ENCODE measurements around the gene STH.
A peak's percentile ranks its signal among the peaks of the same experiment; 100 is the strongest.
"Not testable (repeated sequence)": the region's sequence is repeated elsewhere in the genome, so short reads cannot be mapped to it uniquely, and the experiment has no call there.

STH gene

GRCh38 chr17:46001390-46002310, 2.6 kb downstream of the STH start:
- intact Hi-C loops (cut with DNase I): loop anchor here (1.0 to 2.0 kb wide), 3 partner anchors 43 to 211 kb away; partner anchors contain the start of gene KANSL1
- DNase-seq: peak in 1 of 10 donors; percentile 31

- intact Hi-C loops (cut with DNase I): loop anchor here (1.0 to 2.0 kb wide), 3 partner anchors 42 to 210 kb away; partner anchors contain the start of gene KANSL1
- DNase-seq: peak in 8 of 10 donors; percentile 51 to 93 (median 74)
These were observed 3.4 kb downstream of the STH start for GRCh38 chr17:46002311-46002972.

DNA sequence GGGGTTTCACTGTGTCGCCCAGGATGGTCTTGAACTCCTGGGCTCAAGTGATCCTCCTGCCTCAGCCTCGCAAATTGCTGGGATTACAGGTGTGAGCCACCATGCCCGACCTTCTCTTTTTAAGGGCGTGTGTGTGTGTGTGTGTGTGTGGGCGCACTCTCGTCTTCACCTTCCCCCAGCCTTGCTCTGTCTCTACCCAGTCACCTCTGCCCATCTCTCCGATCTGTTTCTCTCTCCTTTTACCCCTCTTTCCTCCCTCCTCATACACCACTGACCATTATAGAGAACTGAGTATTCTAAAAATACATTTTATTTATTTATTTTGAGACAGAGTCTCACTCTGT, 3.9 kb downstream of the STH start:
- peak in 1 of 10 donors; percentile 50 for DNase-seq
- intact Hi-C loops (cut with DNase I): loop anchor here (1.0 to 2.0 kb wide), 3 partner anchors 42 to 209 kb away; partner anchors contain the start of gene KANSL1

- DNase-seq: peak; percentile 71 to 96 (median 81)
- intact Hi-C loops (cut with DNase I): loop anchor here (2.0 kb wide), 2 partner anchors 41 to 189 kb away; partner anchors contain the start of gene KANSL1
These were observed 5.1 kb downstream of the STH start for GRCh38 chr17:46003907-46004748.

GRCh38 chr17:46006082-46006481, 7.0 kb downstream of the STH start:
- intact Hi-C loops (cut with DNase I); DNase-seq: not testable (repeated sequence)

DNA sequence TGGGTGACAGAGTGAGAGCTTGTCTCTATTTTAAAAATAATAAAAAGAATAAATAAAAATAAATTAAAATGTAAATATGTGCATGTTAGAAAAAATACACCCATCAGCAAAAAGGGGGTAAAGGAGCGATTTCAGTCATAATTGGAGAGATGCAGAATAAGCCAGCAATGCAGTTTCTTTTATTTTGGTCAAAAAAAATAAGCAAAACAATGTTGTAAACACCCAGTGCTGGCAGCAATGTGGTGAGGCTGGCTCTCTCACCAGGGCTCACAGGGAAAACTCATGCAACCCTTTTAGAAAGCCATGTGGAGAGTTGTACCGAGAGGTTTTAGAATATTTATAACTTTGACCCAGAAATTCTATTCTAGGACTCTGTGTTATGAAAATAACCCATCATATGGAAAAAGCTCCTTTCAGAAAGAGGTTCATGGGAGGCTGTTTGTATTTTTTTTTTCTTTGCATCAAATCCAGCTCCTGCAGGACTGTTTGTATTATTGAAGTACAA, 8.5 kb downstream of the STH start:
- DNase-seq: peak in 3 of 10 donors; percentile 19 to 71 (median 49)
- intact Hi-C loops (cut with DNase I): no loop called here

DNA sequence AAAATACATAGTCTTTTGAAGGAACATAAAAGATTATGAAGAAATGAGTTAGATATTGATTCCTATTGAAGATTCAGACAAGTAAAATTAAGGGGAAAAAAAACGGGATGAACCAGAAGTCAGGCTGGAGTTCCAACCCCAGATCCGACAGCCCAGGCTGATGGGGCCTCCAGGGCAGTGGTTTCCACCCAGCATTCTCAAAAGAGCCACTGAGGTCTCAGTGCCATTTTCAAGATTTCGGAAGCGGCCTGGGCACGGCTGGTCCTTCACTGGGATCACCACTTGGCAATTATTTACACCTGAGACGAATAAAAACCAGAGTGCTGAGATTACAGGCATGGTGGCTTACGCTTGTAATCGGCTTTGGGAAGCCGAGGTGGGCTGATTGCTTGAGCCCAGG, 9.5 kb downstream of the STH start:
- intact Hi-C loops (cut with DNase I): no loop called here
- DNase-seq: peak in 4 of 10 donors; percentile 16 to 61 (median 54)

DNA sequence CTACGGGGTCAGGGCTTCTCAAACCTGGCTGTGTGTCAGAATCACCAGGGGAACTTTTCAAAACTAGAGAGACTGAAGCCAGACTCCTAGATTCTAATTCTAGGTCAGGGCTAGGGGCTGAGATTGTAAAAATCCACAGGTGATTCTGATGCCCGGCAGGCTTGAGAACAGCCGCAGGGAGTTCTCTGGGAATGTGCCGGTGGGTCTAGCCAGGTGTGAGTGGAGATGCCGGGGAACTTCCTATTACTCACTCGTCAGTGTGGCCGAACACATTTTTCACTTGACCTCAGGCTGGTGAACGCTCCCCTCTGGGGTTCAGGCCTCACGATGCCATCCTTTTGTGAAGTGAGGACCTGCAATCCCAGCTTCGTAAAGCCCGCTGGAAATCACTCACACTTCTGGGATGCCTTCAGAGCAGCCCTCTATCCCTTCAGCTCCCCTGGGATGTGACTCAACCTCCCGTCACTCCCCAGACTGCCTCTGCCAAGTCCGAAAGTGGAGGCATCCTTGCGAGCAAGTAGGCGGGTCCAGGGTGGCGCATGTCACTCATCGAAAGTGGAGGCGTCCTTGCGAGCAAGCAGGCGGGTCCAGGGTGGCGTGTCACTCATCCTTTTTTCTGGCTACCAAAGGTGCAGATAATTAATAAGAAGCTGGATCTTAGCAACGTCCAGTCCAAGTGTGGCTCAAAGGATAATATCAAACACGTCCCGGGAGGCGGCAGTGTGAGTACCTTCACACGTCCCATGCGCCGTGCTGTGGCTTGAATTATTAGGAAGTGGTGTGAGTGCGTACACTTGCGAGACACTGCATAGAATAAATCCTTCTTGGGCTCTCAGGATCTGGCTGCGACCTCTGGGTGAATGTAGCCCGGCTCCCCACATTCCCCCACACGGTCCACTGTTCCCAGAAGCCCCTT, 10.9 kb downstream of the STH start:
- peak in 3 of 10 donors; percentile 75 to 95 (median 90) for DNase-seq
- intact Hi-C loops (cut with DNase I): no loop called here

GRCh38 chr17:46010597-46011186, 11.6 kb downstream of the STH start:
- DNase-seq: peak in 2 of 10 donors; percentile 47 to 76

GRCh38 chr17:46011711-46012505, 12.9 kb downstream of the STH start:
- DNase-seq: peak in 2 of 10 donors; percentile 75 to 82
- intact Hi-C loops (cut with DNase I): no loop called here

More at GRCh38 chr17:46010597-46011186, 11.6 kb downstream of the STH start:
- intact Hi-C loops (cut with DNase I): no loop called here

DNA sequence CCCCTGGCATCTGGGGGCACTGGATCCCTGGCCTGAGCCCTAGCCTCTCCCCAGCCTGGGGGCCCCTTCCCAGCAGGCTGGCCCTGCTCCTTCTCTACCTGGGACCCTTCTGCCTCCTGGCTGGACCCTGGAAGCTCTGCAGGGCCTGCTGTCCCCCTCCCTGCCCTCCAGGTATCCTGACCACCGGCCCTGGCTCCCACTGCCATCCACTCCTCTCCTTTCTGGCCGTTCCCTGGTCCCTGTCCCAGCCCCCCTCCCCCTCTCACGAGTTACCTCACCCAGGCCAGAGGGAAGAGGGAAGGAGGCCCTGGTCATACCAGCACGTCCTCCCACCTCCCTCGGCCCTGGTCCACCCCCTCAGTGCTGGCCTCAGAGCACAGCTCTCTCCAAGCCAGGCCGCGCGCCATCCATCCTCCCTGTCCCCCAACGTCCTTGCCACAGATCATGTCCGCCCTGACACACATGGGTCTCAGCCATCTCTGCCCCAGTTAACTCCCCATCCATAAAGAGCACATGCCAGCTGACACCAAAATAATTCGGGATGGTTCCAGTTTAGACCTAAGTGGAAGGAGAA, 13.5 kb downstream of the STH start:
- DNase-seq: peak in 3 of 10 donors; percentile 43 to 77 (median 60)
- intact Hi-C loops (cut with DNase I): no loop called here

DNA sequence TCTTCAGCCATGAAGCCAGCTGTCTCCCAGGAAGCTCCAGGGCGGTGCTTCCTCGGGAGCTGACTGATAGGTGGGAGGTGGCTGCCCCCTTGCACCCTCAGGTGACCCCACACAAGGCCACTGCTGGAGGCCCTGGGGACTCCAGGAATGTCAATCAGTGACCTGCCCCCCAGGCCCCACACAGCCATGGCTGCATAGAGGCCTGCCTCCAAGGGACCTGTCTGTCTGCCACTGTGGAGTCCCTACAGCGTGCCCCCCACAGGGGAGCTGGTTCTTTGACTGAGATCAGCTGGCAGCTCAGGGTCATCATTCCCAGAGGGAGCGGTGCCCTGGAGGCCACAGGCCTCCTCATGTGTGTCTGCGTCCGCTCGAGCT, 14.1 kb downstream of the STH start:
- intact Hi-C loops (cut with DNase I): no loop called here
- DNase-seq: peak in 3 of 10 donors; percentile 50 to 82 (median 74)

- DNase-seq: peak in 5 of 10 donors; percentile 33 to 87 (median 61)
- intact Hi-C loops (cut with DNase I): no loop called here
These were observed 14.6 kb downstream of the STH start for GRCh38 chr17:46013502-46014165.

DNA sequence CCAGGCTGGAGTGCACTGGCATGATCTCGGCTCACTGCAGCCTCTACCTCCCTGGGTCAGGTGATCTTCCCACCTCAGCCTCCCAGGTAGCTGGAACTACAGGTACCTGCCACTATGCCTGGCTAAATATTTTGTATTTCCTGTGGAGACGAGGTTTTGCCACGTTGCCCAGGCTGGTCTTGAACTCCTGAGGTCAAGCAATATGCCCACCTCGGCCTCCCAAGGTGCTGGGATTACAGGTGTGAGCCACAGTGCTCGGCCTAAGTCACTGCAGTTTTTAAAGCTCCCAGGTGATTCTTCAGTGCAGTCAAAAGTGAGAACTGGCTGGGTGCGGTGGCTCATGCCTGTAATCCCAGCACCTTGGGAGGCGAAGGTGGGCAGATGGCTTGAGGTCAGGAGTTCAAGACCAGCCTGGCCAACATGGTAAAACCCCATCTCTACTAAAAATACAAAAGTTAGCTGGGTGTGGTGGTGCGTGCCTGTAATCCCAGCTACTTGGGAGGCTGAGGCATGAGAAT, 20.4 kb downstream of the STH start:
- DNase-seq: peak in 3 of 10 donors; percentile 8 to 55 (median 38)

DNA sequence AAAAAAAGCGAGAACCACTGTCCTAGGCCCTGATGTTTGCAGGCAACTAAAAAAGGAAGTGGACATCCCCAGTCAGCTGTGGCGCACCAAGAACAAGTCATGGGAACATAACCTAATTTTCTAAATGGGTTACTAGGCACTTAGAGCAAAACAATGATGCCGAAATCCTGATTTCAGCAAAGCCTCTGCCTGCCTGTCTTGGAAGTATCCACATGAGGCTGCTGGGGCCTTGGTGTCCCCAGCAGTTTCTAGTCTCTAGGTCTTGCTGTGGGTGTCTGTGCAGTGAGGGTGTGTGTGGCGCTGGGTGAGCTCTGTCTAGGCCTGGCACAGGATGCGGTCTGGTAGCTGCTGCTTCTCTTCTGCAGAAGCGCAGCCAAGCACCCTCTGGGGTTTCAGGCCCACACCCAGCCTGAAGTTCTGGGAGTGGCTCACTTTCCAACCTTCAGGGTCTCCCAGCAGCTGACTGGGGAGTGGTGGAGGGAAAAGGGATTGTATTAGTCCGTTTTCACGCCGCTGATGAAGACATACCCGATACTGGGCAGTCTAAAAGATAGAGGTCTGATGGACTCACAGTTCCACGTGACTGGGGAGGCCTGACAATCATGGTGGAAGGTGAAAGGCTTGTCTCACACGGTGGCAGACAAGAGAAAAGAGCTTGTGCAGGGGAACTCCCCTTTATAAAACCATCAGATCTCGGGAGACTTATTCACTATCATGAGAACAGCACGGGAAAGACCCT, 21.1 kb downstream of the STH start:
- intact Hi-C loops (cut with DNase I): no loop called here

More for the DNA sequence above, 20.4 kb downstream of the STH start:
- intact Hi-C loops (cut with DNase I): not testable (repeated sequence)

DNA sequence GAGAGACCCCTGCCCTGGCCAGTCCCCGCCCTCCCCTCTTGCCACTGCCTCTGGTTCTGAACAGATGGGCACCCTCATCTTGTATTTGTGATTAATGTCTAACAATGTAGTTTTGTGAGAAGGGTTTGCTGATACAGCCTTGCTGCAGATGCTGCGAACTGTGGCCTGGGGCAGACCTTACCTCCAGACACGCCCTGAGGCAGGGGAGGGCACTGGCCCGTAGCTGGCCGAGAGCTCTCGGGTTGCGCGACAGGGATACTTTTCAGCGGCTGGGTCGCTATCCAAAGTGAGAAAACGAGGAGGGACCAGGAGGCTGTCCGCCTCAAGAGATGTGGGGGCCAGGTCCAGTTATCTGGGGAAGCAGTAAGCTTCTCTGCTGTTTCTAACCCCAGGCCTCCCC, 21.9 kb downstream of the STH start:
- DNase-seq: peak in 1 of 10 donors; percentile 10
- intact Hi-C loops (cut with DNase I): no loop called here

More for the DNA sequence above, 21.1 kb downstream of the STH start:
- peak in 3 of 10 donors; percentile 15 to 87 (median 17) for DNase-seq
